Measurements from ENCODE around the gene MUC2.

DNA sequence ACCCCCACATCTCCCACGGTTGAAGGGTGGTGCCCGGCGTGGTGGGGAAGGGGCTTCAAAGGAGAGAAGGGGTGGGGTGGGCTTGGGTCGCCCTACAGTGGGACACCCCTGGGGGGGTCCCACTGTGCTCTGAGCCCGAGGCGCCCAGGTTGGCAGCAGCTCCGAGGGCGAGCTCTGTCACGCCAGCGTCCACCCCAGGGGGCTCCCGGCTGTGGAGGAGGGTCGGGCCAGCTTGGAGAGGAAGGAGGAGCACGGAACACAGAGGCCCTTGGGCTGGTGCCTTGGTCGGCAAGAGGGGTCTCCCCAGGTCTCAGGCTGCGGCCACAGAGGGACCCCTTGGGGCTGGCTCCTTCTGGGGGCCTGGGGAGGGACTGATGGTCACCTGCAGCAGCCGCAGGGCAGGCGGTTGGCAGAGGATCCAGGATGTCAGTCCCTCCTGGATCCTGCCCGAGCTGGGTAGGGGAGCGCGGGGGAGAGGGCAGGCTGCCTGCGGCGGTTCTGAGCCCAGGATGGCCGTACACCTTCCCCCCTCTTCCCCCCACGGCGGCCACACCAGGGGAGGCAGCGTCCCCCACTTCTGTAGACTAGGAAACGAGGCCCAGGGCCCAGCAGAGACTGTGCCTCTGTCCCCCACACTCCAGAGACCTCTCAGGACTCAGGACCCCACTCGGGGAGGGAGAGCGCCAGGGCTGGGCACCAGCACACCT, 38.9 kb upstream of the MUC2 start:
- TF ChIP-seq, protein P1, sequence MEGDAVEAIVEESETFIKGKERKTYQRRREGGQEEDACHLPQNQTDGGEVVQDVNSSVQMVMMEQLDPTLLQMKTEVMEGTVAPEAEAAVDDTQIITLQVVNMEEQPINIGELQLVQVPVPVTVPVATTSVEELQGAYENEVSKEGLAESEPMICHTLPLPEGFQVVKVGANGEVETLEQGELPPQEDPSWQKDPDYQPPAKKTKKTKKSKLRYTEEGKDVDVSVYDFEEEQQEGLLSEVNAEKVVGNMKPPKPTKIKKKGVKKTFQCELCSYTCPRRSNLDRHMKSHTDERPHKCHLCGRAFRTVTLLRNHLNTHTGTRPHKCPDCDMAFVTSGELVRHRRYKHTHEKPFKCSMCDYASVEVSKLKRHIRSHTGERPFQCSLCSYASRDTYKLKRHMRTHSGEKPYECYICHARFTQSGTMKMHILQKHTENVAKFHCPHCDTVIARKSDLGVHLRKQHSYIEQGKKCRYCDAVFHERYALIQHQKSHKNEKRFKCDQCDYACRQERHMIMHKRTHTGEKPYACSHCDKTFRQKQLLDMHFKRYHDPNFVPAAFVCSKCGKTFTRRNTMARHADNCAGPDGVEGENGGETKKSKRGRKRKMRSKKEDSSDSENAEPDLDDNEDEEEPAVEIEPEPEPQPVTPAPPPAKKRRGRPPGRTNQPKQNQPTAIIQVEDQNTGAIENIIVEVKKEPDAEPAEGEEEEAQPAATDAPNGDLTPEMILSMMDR (IDR thresholded peaks at IDR 0.05) = no peak
- TF ChIP-seq POLR2A (IDR thresholded peaks at IDR 0.05) = no peak
